Stomach smooth muscle (tissue), 2 donors: Measurements from ENCODE around the gene STK25.

ENCODE experiments used
- H3K27ac ChIP-seq: one replicate; pipeline ENCODE4 v1.7.0; 2013; ENCODE audit warnings: mild to moderate bottlenecking, low read length, inconsistent platforms
- H3K27me3 ChIP-seq, 2 donors: one replicate each; pipeline ENCODE4 v1.7.0; 2013; ENCODE audit warnings: low read length in 2 of 2; ENCODE audit not compliant: insufficient read depth in 2 of 2, control insufficient read depth in 1 of 2
- H3K36me3 ChIP-seq, 2 donors: one replicate each; pipeline ENCODE4 v1.7.0; 2013; ENCODE audit warnings: low read length in 2 of 2; ENCODE audit not compliant: control insufficient read depth in 2 of 2, insufficient read depth in 2 of 2
- H3K4me1 ChIP-seq: one replicate; pipeline ENCODE4 v1.7.0; 2013; ENCODE audit warnings: low read length; ENCODE audit not compliant: control insufficient read depth, insufficient read depth
- H3K4me3 ChIP-seq, 2 donors: one replicate each; pipeline ENCODE4 v1.7.0; 2013; ENCODE audit warnings: low read length in 2 of 2
- H3K9ac ChIP-seq, 2 donors: one replicate each; pipeline ENCODE4 v1.7.0; 2013; ENCODE audit warnings: low read length in 2 of 2, mild to moderate bottlenecking in 1 of 2
- H3K9me3 ChIP-seq, 2 donors: one replicate each; pipeline ENCODE4 v1.7.0; 2013; ENCODE audit warnings: low read length in 2 of 2; ENCODE audit not compliant: control insufficient read depth in 2 of 2
- donor health status: healthy.
- donor health status: Pancreatic carcinoma.

Gene STK25

GRCh38 chr2:241478166-241478565, 30.2 kb downstream of the STK25 start:
- no peak overlapping the region for H3K4me3 ChIP-seq
- H3K9me3 ChIP-seq, result no peaks in the 10 kb centered on the region
- no peak overlapping the region for H3K27ac ChIP-seq
- no peaks in the 10 kb centered on the region for H3K27me3 ChIP-seq
- no peaks in the 10 kb centered on the region for H3K4me1 ChIP-seq
- H3K36me3 ChIP-seq, result peaks cover 0 to 11% of the 10 kb centered on the region in 2 donors
- no peak overlapping the region for H3K9ac ChIP-seq

GRCh38 chr2:241475267-241475666, 33.1 kb downstream of the STK25 start:
- H3K27me3 ChIP-seq, result no peaks in the 10 kb centered on the region
- H3K9ac ChIP-seq, result no peak overlapping the region
- H3K36me3 ChIP-seq, result peaks cover 0 to 11% of the 10 kb centered on the region in 2 donors
- no peaks in the 10 kb centered on the region for H3K9me3 ChIP-seq
- H3K4me3 ChIP-seq, result no peak overlapping the region
- no peak overlapping the region for H3K27ac ChIP-seq
- H3K4me1 ChIP-seq, result no peaks in the 10 kb centered on the region

DNA sequence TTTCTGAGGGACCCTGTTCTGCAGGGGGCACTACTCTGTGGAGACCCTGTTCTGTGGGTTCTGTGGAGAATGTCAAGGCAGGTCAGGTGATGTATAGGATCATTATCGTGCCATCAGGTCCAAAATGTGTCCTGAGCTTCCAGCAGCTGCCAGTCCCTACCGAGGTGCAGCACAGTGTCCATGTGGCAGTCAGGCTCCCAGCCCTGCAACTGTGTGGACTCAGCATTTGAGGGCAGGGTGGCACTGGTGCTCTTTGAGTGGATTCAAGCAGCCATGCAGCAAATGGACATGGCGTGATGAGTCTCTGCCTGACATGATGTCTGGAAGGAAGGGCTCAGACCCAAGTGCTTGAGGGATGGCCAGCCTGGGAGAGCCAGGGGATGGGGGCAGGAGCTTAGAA, 35.0 kb downstream of the STK25 start:
- Histone ChIP-seq H3K4me3 (no peak overlapping the region), H3K9me3 (no peaks in the 10 kb centered on the region), H3K9ac (no peak overlapping the region), H3K4me1 (no peaks in the 10 kb centered on the region), H3K27me3 (no peaks in the 10 kb centered on the region), H3K36me3 (peaks cover 0 to 8% of the 10 kb centered on the region in 2 donors), H3K27ac (no peak overlapping the region)

DNA sequence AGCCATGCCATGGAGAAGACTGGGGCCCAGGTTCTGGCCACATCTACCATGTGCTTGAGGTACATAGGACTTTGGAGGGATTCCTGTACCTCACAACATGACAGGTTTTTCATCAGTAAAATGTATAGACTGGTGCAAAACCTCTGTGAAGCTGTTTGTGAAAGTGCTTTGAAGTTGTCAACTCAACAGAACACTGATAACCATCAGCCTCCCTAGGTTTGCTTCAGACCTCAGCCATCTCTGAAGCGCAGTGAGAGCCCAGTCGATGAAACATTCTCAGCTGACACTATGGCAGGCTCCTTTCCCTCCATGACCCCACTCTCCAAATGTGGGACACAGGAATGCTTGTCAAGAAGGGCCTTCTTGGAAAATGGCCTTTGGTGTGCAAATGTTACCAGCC, 38.6 kb downstream of the STK25 start:
- H3K9me3 ChIP-seq, result no peaks in the 10 kb centered on the region
- no peak overlapping the region for H3K4me3 ChIP-seq
- peaks cover 0 to 8% of the 10 kb centered on the region in 2 donors for H3K36me3 ChIP-seq
- no peaks in the 10 kb centered on the region for H3K4me1 ChIP-seq
- no peak overlapping the region for H3K9ac ChIP-seq
- no peaks in the 10 kb centered on the region for H3K27me3 ChIP-seq
- H3K27ac ChIP-seq, result no peak overlapping the region

DNA sequence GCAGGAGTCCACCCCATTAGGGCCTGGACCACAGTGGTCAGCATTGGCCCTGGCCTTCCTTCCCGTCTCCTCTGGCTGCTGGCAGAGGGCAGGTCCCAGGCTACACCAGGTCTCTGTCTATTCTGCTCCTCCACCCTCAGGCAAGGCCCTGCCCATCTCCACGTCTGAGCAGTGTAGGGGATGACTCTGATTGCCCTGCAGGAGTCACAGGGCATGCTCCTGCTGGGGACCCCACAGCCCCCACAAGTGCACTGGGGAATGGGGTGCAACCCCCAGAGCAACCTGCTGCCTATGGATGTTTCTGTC, 40.0 kb downstream of the STK25 start:
- Histone ChIP-seq H3K4me3 (no peak overlapping the region), H3K9me3 (no peaks in the 10 kb centered on the region), H3K27me3 (no peaks in the 10 kb centered on the region), H3K9ac (no peak overlapping the region), H3K36me3 (peaks cover 0 to 12% of the 10 kb centered on the region in 2 donors), H3K4me1 (no peaks in the 10 kb centered on the region), H3K27ac (no peak overlapping the region)

GRCh38 chr2:241467777-241468475, 40.5 kb downstream of the STK25 start:
- peaks cover 0 to 15% of the 10 kb centered on the region in 2 donors for H3K36me3 ChIP-seq
- H3K9ac ChIP-seq, result no peak overlapping the region
- H3K27ac ChIP-seq, result no peak overlapping the region
- H3K27me3 ChIP-seq, result no peaks in the 10 kb centered on the region
- no peaks in the 10 kb centered on the region for H3K9me3 ChIP-seq
- no peak overlapping the region for H3K4me3 ChIP-seq
- H3K4me1 ChIP-seq, result no peaks in the 10 kb centered on the region

DNA sequence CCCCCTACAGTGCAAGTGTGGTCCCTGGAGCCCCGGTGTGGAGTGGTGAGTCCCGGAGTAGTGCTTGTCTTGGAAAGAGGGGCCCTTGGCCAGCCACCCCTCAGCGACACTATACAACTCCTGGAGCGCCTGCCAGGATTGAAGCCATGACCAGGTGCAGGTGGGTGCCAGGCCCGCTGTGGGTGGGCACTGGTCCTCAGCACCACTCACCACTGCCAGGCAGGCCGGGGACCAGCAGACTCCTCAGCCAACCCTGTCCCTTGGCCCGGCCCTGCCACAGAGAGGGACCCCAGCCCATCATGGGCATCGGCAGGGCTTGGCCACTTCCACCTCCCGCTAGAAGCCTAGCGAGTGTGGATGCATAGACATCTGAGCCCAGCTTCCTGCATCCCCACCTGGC, 42.2 kb downstream of the STK25 start:
- Histone ChIP-seq H3K27ac (no peak overlapping the region), H3K36me3 (peaks cover 0 to 15% of the 10 kb centered on the region in 2 donors), H3K4me3 (no peak overlapping the region), H3K9ac (no peak overlapping the region), H3K4me1 (no peaks in the 10 kb centered on the region), H3K9me3 (no peaks in the 10 kb centered on the region), H3K27me3 (no peaks in the 10 kb centered on the region)

- no peaks in the 10 kb centered on the region for H3K27me3 ChIP-seq
- no peak overlapping the region for H3K27ac ChIP-seq
- H3K36me3 ChIP-seq, result peaks cover 0 to 15% of the 10 kb centered on the region in 2 donors
- H3K4me1 ChIP-seq, result no peaks in the 10 kb centered on the region
- H3K9ac ChIP-seq, result no peak overlapping the region
- H3K4me3 ChIP-seq, result no peak overlapping the region
- H3K9me3 ChIP-seq, result no peaks in the 10 kb centered on the region
Observed at GRCh38 chr2:241465543-241465942, 42.8 kb downstream of the STK25 start.

GRCh38 chr2:241463276-241464135, 44.9 kb downstream of the STK25 start:
- H3K27ac ChIP-seq, result no peak overlapping the region
- no peak overlapping the region for H3K9ac ChIP-seq
- no peaks in the 10 kb centered on the region for H3K9me3 ChIP-seq
- H3K4me1 ChIP-seq, result no peaks in the 10 kb centered on the region
- no peak overlapping the region for H3K4me3 ChIP-seq
- H3K36me3 ChIP-seq, result peaks cover 0 to 11% of the 10 kb centered on the region in 2 donors
- no peaks in the 10 kb centered on the region for H3K27me3 ChIP-seq

GRCh38 chr2:241461693-241462677, 46.4 kb downstream of the STK25 start:
- Histone ChIP-seq H3K27ac (no peak overlapping the region), H3K9ac (no peak overlapping the region), H3K27me3 (no peaks in the 10 kb centered on the region), H3K36me3 (peaks cover 0 to 7% of the 10 kb centered on the region in 2 donors), H3K4me1 (no peaks in the 10 kb centered on the region), H3K4me3 (no peak overlapping the region), H3K9me3 (no peaks in the 10 kb centered on the region)
